DMS53 (cell line): Measurements from ENCODE around the gene HOXA6.

Experiments used
- DNase-seq: peaks from one replicate; lab custom pipeline; 2025; lab: John Stamatoyannopoulos, UW

HOXA6 gene

DNA sequence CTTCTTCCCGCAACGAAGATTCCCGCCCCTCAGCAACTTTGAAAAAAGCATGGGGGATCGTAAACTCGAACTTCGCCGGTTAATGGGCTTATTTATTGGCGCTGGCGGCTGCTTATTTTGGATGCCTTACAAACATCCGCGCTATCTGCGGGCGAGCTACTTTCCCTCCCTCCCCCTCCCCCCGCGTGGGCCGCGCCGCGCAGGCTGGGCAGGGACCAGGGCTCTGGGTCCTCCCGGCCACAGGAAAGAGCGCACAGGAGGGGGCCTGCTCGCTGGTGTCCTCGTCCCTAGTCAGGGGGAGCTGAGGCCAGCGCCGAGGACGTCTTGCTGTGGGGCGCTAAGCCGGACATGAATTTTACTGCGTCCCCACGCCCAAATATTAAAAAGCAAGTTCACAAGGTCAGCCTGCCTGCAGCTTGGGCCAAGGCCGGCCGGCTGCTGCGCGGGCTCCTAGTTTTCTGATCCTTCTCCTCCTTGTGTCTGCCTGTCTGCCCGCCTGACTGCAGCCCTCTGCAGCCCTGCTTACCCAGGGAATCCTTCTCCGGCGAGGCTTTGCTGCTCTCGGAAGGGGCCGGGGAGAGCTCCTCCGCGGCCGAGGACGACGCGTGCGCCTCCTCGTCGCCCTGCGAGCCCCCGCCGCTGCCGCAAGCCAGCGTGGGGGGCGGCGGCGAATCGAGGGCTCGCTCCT is 25.4 kb upstream of the HOXA6 start:
- DNase-seq: peak; percentile 81

DNA sequence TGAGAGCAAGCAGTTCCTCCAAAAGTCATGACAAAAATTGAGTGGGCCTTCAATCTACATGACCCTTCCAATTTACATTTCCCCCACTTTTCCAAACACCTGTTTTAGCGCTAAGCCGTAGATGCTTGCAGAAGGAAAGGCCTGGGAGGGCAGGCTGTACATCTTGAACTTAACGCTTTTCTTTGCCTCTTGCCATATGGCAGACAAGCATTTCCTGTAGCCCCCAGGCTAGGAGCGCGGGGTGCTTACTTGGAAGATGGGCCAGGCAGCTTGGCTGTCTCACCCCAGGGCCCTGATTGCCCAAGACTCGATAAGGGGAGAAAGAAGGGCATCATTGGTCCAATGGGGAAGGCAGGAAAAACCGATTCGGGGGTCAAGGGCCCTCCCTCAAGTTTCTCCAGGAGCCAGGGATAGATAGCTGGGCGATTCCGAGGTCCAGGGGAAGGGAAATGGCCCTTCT is 24.8 kb upstream of the HOXA6 start:
- DNase-seq: no peak

DNA sequence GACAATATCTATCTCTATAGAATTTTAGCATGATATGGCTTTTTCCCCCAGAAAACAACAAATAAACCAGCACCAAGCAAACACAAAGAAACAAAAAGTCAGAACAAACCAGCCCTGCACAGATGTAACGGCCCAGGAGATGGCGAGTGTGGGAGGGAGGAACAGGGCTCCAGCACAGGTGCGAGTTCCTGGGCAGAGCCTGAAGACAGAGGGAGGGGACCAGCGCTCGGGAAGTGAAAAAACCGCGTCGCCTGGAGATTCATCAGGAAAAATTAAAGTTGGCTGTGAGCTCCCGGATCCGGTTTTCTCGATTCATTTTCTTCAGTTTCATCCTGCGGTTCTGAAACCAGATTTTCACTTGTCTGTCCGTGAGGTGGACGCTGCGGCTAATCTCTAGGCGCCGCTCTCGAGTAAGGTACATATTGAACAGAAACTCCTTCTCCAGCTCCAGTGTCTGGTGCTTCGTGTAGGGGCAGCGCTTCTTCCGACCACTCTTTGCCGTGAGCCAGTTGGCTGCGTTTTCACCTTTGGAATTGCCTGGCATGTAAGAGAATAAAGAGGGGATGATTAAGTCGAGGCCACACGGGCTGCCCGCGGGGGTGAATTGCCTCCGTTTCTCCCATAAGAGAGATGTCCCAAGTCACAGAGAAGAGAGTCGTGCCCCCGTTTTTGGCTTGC is 24.2 kb upstream of the HOXA6 start:
- peak; percentile 77 for DNase-seq

DNA sequence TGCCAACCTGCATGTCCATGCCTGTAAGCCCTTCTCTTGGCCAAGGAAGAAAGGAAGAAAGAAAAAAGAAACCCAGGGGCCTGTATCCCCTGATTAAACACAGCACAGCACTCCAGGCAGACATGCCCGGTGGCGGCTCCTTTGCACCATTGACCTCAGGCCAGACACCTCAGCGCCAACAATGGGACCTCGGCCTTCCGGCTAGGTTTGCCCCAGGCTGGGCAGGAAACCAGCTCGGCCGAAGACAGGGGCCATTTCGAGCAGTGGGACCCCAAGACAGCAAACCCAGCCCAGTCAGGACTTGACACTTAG is 23.7 kb upstream of the HOXA6 start:
- DNase-seq: no peak

DNA sequence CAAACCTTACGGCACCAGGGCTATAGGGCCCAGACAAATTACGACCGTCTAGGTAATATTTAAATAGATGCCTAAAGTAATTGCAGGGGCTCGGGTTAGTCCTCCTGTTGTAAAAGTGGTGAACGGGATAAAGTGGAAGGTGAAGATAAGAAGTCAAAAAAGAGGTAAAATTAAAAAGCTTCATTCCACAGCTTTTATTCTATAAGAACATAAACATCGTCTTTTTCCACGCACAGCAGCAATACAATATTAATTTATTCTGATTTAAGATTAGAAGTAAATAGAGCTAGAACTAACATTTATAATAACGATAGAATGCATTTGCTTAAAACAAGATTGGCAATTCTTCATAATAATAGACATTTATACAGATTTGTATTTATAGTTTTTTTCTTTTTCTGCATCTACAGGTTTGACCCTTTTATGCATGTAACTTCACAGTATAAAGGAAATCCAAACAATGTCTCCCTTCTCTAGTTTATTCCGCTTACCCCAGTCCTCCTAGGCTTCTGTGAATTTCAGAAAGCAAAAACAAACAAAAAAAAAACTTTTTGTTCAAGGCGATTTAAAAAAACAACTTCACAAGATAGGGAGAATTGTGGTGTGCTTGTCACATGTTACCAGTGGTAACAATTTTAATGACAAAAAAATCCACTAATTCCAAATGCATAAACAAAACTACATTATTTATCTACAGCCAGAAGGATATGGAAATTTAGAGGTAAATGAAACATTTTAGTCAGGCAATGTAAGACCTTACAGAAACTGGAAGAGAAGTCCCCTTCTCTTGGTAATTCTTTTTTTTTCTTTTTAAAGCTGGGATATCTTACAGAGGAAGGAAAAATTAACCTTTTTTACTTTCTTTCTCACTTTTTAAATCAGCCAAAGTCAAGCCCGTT is 23.1 kb upstream of the HOXA6 start:
- DNase-seq: no peak

DNA sequence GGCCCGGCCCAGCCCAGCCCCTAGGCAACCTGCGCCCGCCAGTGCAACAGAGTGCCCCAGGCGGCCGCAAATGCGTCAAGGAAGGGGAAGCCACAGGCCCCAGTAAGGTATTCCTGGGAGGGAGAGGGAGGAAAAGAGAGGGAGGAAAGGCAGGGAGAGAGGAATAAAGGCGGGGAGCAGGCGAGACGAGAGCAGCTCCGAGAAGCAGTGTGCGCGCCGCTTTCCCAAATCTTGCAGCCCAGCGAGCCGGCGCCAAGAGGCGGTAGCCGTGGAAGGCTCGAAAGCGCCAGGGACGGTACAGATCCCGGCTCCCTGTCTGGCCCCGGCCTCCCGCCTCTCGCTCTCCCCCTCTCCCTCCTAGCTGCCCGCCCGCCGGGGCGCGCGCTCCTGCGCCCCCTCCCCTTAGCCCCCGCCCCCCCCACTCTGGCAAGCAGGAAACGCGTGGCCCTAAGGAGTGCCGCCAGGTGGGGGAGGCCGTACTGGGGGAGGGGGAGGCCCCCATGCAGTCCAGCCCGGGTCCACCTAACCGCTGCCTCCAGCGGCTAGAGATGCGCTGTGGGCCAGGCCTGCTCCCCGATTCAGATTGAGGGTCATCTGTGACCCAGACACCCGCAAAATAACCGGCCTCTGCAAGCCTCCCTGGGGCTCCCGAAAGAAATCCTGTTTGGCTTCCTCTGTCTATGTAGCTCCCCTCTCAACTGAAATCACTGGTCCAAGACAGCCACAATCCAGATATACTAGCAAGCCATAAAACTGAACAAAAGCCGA is 22.3 kb upstream of the HOXA6 start:
- DNase-seq: peak; percentile 83

DNA sequence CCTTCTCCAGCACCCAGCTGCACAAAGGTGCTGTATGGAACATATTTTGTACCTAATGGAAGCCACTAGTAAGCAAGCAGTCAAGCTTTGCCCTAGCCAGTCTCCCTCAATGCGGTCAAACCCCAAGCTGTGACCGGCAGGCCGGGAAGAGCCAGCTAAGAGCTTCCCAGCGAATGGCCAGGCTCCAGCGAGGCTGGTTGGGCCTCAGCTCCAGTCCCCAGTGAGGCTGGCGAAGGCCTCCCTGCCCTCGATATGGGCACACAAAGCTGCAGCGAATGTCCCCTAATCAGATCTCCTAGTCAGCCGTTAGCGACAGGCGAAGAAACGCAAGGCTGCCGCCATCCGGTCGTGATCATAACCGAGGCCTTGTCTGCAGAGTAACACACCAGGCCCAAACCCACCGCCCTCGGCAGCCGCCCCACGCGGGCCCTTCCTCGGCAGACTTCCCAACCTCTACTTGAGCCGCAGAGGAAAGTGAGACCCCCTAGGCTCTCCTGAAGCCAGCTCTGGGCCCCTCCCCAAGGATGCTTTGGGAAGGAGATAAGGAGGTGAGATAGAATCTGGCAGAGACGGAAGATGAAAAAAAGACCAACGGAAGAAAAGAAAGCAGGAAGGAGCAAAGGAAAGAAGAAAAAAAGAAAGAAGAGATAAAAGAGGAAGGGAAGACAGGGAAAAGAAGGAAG is 20.8 kb upstream of the HOXA6 start:
- no peak for DNase-seq

DNA sequence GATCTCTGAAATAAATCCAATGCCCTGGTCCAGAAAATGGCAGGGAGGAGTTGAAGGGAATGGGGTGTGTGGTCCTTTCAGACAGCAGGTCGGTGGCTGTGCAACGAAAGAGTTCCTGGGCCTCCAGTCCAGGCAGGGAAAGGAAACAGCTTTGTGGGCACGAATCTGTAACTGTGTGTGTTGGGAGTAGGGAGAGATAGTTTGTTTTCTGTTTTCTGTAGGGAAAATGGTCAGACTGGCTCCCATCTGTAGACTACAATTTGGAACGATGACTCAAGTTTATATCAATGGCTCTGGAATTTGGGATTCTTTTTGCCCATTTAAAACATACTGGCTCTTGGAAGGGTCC is 20.3 kb upstream of the HOXA6 start:
- DNase-seq: no peak

DNA sequence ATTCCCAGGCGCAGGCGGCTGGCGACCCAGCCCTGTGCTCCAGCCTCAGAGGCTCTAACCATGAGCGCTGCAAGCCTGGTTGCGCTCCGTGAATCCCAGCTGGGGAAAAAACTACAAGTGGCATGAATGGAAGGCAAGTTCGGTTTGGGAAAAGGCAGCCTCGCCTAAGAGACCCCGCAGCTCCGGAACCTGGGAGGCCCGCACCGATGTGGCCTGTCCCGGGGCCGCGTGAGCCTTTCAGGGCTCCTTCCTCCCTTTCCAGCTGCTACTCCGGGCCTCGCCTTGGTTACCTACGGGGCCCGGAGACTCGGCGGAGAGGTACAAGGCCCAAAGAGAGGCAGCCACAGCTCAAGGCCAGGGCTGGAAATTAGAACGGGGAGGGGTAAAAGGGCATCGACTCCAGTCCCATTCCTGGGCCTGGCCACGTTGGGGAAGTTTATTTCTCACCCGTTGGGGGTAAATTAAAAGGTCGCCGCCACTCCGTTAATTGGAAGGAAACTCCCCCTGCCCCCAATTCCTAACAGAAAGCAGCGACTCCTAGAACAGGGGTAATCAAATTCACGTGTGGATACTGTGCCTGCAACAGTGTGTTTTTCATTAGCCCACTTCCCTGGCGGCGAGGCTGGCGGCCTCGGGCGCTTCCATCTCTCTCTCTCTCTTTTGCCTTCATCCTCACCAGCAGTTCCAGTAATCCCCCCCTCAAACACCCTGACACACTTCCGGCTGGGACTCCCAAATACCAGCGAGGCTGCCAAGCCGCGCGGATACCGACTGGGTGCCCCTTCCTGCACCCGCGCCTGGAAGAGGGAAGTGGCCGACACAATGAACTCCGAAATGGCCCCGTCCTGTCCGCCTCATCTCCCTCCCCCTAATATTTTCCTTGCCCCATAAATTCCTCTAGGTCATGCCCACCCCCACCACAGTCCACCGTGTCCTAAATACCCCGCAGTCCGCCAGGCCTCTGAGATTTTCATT is 19.2 kb upstream of the HOXA6 start:
- no peak for DNase-seq

DNA sequence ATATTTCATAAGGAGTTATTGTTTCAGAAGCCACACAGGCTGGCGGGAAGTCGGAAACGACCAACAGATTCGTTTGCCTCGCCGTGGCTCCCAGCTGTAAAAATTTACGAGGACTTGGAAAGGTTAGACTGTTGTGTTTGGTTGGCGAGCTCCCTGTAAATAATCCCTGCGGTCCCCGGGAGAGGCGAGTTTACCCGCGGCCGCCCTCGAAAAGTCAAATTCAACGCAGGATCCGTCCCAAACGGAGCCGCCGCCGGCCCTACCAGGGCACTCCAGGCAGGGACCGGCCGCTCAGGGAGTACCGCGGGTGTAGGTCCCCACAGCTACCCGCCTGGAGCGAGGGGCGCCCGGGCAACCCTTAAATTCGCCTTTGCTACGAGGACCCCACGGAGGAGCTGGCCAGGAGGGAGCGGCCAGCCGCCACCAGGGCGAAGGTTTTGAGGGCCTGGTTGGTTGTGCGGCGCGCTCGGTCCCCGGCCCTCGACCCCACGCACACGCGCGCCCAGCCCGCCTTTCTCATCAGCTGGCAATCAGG is 18.5 kb upstream of the HOXA6 start:
- no peak for DNase-seq

DNA sequence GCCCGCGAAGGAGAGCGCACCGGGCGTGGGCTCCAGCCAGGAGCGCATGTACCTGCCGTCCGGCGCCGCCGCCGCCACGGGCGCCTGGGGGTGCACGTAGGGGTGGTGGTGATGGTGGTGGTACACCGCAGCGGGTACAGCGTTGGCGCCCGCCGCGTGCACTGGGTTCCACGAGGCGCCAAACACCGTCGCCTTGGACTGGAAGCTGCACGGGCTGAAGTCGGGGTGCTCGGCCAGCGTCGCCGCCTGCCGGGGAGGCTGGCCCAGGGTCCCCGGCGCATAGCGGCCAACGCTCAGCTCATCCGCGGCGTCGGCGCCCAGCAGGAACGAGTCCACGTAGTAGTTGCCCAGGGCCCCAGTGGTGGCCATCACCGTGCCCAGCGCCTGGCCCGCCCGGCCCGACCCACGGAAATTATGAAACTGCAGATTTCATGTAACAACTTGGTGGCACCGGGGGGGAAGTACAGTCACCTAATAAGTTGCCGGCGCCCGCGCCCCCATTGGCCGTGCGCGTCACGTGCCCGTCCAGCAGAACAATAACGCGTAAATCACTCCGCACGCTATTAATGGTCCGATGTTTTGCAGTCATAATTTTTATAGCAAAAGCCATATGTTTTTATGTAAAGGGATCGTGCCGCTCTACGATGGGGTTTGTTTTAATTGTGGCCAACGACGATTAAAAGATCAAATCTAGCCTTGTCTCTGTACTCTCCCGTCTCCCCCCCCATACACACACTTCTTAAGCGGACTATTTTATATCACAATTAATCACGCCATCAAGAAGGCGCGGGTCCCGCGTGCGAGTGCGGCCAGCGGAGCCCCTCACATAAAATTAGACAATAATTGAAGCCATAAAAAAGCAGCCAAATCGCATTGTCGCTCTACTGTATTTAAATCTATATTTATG is 17.8 kb upstream of the HOXA6 start, which contains the start of gene HOXA9:
TSS of gene HOXA9 (minus strand) at position 449 of the 907 bp plus-strand sequence. CDS start at position 369, 80 bp downstream.
- no peak for DNase-seq

DNA sequence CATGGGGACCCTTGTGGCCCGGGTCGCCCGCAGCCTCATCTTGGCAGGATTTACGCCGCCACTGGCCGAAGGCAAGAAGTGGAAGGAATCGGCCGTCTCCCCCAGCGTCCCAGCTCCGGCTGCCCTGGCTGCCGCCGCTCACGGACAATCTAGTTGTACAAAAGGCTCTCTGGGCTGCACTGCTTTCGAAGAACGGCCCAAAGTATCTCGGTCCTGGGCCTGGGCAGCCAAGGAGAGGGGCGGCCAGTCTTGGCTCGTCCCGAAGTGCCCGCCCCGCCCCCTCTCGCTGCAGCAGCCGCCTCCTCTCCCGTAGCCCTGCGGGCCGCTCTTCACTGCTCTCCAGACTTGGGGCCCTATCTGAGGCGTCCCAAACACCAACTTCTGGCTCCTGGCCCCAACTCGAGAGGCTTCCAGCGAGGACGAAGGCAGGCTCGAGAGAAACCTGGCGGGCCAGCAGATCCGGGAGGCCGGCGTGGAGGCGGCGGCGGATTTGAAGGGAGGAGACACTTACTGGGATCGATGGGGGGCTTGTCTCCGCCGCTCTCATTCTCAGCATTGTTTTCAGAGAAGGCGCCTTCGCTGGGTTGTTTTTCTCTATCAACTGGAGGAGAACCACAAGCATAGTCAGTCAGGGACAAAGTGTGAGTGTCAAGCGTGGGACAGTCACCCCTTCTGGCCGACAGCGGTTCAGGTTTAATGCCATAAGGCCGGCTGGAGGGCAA is 17.0 kb upstream of the HOXA6 start:
- peak; percentile 48 for DNase-seq

DNA sequence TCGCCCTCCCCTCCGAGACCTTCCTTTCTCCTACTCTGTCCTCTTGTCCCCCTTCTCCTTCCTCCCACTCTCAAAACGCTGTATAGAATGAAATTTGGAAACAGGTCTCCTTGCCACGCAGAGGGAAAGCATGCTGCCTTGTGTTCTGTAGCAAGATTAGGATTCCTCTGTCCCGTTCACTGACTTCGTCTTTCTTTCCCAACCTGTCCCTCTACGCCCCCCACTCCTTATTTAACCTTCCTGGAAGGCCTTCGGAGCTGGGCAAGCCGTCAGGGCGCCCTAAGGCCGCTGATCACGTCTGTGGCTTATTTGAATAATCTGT is 16.4 kb upstream of the HOXA6 start:
- no peak for DNase-seq

DNA sequence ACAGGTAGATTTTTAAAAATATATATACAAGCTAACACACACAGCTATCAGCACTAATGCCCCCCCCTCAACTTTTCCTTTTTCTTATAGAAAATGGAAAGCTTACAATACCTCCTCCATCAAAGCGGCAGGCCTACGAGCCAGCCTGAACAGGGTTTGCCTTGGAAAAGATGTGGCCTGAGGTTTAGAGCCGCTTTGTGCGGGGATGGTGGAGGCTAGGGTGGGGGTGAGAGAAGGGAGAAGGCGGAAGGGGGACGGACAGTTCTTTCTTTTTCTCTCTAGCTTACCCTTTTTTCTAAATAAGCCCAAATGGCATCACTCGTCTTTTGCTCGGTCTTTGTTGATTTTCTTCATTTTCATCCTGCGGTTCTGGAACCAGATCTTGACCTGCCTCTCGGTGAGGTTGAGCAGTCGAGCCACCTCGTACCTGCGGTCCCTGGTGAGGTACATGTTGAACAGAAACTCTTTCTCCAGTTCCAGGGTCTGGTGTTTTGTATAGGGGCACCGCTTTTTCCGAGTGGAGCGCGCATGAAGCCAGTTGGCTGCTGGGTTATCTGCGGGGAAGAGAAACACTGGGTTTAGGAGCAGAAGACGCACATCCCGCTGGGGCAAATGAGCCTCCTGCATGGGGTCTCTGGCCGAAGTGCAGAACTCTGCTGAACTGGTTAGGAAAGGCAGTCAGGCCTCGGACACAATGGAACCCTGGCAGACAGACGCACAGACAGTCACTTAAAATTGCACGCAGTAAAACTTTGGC is 15.9 kb upstream of the HOXA6 start:
- no peak for DNase-seq

DNA sequence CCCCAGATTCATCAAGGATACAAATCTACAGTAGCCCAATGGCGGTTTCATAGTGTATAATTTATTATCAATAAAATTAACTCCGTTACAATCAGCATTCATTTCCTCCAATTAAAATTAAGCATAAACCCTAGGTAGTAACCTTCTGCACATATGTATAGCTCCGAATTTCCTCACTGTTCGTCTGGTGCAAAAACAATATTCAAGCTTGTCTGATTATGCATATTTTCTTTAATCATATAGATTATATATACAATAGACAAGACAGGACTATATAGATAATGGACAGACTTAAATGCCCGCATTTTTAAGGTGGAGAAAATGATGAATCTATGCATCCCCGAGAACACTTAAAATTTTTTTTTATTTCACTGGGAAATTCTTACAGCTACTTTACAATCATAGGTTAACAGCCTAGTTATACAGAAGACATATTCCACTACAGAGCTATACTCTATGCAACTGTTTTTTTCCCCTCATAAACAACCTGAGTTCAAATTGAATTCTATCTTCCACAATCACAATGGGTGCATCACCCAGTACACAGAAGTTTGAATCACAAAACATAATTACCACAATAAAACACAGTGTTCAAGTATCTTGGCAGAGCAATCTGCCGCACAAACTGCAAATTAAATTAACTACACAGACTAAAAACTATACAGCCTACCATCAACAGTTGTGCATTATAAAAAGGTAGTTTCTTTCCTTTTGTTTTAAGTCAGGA is 15.2 kb upstream of the HOXA6 start:
- DNase-seq: no peak

DNA sequence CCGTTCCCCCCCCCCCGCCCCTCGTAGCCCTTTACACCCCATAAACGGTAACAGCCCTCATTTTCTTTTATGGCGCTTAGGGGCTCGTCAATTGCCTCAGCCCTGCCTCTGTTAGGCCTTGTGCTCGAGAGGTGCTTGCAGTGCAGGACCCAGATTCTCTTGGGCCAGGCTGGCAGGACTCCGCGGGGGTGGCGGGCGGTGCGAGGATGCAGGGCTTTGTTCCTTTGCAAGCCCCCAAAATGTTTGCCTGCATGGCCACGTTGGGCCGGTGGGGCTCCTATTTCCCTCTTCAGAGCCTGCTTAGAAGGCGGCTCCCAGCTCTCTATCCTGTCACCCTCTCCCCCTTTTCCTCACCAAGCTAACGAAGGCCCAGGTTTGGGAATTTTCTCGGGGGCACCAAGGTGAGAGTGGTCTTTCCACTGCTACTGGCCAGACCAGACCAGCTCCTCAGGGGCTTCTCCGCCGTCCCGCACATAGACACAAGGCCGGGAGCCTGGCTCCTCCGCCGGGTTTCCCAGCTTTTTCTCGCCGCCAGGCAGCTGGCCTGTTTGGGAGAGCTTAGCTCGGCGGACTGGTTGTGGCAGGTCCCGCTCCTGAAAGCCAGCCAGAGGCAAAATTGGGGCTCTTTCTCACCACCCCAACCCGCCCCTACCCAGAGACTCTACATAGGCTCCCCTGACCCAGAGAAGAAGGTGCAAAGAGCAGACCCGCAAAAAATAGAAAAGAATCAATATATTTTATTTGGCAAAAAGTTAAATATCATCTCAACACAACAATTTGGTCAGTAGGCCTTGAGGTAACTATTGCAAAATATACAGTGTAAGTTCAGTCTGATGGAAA is 14.4 kb upstream of the HOXA6 start:
- DNase-seq: no peak
